ENCODE measurements around the gene NTM.
"Not testable (repeated sequence)": the region's sequence is repeated elsewhere in the genome, so short reads cannot be mapped to it uniquely, and the experiment has no call there.

The NTM gene

GRCh38 chr11:131370090-131370751 lies at the start of gene NTM:
Gene NTM (plus strand): TSS chr11:131370615.
- DNase-seq: no peak

- no peak for DNase-seq
Observed at GRCh38 chr11:131324921-131325570, 45.4 kb upstream of the NTM start.

- no peak for DNase-seq
Observed at GRCh38 chr11:131326829-131327228, 43.6 kb upstream of the NTM start.

- DNase-seq: no peak
Observed at GRCh38 chr11:131327421-131327820, 43.0 kb upstream of the NTM start.

- no peak for DNase-seq
Observed at GRCh38 chr11:131328843-131329242, 41.6 kb upstream of the NTM start.

- DNase-seq: no peak
Observed at GRCh38 chr11:131331010-131331409, 39.4 kb upstream of the NTM start.

- DNase-seq: no peak
Observed at GRCh38 chr11:131331546-131331945, 38.9 kb upstream of the NTM start.

- no peak for DNase-seq
Observed at GRCh38 chr11:131334601-131335000, 35.8 kb upstream of the NTM start.

- not testable (repeated sequence) for DNase-seq
Observed at GRCh38 chr11:131341900-131342299, 28.5 kb upstream of the NTM start.

GRCh38 chr11:131342442-131342841 lies 28.0 kb upstream of the NTM start:
- DNase-seq: not testable (repeated sequence)

- no peak for DNase-seq
Observed at GRCh38 chr11:131345406-131345805, 25.0 kb upstream of the NTM start.

- DNase-seq: no peak
Observed at GRCh38 chr11:131349368-131350086, 20.9 kb upstream of the NTM start.

GRCh38 chr11:131350872-131351271 lies 19.5 kb upstream of the NTM start:
- DNase-seq: no peak

GRCh38 chr11:131351848-131352247 lies 18.6 kb upstream of the NTM start:
- no peak for DNase-seq

GRCh38 chr11:131353766-131354165 lies 16.6 kb upstream of the NTM start:
- DNase-seq: no peak

- DNase-seq: no peak
Observed at GRCh38 chr11:131354251-131354701, 16.1 kb upstream of the NTM start.

GRCh38 chr11:131356206-131356605 lies 14.2 kb upstream of the NTM start:
- no peak for DNase-seq

GRCh38 chr11:131365329-131365930 lies 5.0 kb upstream of the NTM start:
- no peak for DNase-seq

GRCh38 chr11:131370901-131371790 lies 731 bp downstream of the NTM start:
- no peak for DNase-seq

- no peak for DNase-seq
Observed at GRCh38 chr11:131371791-131372104, 1.3 kb downstream of the NTM start.

- DNase-seq: no peak
Observed at GRCh38 chr11:131372234-131372962, 2.0 kb downstream of the NTM start.

Measured in activated CD4-positive, alpha-beta T cell treated with anti-CD3 and anti-CD28 coated beads, Interleukin-2, amount 50 U/mL, for 16 hours (primary cell).